Inflammatory macrophage treated with lipopolysaccharide for 4 hours (primary cell): ENCODE results near the gene DCBLD2.
"Not testable (repeated sequence)": the region's sequence is repeated elsewhere in the genome, so short reads cannot be mapped to it uniquely, and the experiment has no call there.

Source experiments
- DNase-seq: peaks from one replicate; pipeline ENCODE4 v3.0.0-alpha.2; 2020

The DCBLD2 gene

DNA sequence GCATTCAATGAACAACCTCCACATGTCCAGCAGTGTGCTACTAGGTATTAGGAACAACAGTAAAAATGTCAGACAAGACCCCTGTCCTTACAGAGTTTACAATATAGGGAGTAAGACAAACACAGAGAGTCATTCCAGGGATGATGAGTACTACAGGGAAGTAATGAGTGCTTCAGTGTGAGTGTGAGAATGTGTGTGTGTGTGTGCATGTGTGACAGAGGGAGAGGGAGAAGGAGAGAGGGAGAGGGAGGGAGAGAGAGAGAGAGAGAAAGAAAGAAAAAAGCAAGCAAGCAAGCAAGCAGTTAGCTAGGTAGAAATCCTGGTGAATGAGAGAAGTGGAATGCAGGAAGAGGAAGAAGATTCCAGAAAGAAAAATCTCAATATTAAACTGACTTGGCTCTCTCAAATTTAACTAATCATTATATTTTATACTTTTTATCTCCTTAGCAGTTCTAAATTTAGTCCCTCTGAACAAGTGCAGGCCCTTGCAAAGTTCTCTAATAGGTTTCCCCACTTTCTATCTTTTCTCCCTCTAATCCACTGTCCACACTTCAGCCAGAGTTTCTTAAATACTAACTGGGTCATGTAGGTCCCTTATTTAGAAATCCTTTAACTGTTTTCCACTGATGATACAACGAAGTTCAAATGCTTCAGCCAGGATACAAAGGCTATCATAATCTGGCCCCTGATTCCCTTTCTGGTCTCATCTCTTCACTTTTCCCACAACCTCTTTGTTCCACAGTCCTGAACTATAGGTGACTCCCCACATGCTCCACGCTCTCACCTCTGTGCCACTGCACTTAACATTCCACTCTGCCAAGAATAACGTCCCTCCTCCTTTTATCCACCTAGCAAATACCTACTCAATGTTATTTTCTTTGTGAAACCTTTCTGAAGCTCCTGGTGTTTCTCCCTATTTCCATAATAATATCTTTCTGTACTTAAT, 10.3 kb downstream of the DCBLD2 start:
- no peak for DNase-seq

- DNase-seq, result no peak
Observed at GRCh38 chr3:98890181-98890835, 11.2 kb downstream of the DCBLD2 start.

GRCh38 chr3:98887684-98888083, 13.8 kb downstream of the DCBLD2 start:
- DNase-seq, result no peak

DNA sequence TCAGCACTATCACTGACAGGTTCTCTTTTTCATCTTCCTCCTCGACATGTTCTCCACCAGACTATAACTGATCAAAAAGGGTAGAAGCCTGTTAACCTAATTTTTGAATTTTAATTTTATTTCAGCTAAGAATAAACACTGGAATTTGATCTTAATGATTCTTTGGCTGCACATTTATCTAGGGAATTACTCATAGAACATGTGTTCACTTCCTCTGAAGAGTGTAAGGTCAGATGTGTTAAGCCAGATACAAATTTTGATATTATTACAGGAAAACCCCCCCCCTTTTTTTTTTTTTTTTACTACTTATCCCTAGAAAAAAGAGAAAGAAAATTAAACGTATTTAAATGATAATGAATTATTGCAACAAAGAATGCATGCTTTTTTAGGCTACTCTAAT, 15.0 kb downstream of the DCBLD2 start:
- no peak for DNase-seq

- DNase-seq, result no peak
Observed at GRCh38 chr3:98885851-98886250, 15.6 kb downstream of the DCBLD2 start.

DNA sequence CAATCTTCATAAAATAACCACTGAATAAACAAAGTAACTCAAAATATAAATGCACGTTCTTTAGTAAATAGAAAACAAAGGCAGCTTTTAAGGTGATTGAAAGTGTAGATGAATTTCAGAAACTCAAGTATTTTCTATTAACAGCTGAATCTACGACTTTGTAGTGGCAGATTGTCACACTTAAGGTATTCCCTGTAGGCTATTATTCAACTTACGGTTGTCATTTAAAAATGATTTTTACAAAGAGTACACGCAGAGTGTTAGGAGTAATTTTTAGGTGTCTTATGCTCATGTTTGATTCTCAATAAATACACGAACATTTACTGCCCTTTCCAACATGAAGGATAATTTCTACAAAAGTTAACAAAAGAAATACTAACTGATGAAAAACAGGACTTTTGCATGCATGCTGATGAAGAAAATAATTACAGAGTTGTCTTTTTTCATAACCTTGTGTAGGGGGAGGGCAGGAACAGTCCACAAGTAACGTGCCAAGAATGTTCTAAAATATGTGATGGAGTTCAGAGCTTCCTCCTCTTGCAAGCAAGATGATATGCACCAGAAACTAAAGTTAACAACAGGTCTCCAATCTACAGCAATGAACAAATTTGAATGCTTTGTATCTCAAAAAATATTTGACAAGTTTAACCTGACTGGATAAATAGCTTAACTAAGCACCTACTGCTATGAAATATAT, 16.7 kb downstream of the DCBLD2 start:
- no peak for DNase-seq

DNA sequence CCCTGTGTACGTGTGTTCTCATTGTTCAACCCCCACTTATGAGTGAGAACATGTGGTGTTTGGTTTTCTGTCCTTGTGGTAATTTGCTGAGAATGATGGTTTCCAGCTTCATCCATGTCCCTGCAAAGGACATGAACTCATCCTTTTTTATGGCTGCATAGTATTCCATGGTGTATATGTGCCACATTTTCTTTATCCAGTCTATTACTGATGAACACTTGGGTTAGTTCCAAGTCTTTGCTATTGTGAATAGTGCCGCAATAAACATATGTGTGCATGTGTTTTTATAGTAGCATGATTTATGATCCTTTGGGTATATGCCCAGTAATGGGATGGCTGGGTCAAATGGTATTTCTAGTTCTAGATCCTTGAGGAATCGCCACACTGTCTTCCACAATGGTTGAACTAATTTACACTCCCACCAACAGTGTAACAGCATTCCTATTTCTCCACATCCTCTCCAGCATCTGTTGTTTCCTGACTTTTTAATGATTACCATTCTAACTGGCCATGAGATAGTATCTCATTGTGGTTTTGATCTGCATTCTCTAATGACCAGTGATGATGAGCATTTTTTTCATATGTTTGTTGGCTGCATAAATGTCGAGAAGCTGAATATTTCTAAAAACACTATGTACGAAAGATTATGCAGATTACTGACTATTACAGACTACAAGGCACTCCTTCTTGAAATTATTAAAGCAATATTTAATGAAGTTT, 18.7 kb downstream of the DCBLD2 start:
- DNase-seq, result not testable (repeated sequence)

DNA sequence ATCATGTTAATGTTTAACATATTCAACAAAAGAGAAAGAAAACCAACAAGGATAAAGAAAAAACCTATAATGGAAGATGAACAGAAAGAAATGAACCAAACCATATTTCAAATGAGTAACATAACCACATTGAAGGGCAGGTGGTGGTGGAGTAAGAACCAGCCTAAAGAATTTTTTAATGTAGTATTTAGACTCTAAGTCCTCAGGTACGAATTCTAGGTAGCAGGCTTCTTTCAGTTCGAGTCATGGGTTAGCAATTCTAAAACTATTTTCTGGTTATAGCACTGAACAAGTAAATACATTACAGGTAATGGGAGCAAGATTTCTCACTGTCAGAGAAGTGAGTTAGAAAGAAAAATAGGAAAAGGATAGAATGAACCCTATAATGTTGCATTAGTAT, 24.4 kb downstream of the DCBLD2 start:
- DNase-seq, result no peak

- DNase-seq, result no peak
Observed at GRCh38 chr3:98875535-98875934, 26.0 kb downstream of the DCBLD2 start.

DNA sequence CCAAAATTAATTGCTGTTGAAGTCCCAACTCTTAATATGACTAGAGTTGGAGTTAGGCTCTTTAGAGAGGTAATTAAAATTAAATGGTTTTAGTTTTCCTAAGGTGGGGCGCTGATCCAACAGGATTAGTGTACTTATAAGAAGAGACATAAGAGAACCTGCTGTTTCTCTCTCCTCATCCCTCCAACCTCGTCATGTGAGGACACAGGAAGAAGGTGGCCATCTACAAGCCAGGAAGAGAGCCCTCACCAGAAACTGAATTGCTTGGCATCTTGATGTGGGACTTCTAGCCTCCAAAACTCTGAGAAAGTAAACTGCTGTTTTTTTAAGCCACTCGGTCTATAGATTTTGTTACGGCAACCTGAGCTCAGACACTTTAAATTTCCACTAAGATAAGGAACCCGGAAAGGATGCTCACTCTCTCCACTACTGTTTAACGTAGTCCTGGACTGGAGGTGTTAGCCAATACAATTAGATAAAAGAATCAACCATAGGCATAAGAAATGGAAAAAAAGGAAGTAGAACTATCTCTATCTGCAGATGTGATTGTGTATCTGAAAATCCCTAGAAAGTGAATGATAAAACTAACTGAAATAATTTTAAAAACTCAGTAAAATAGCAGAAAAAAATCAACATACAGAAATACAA, 26.8 kb downstream of the DCBLD2 start:
- DNase-seq, result no peak

DNA sequence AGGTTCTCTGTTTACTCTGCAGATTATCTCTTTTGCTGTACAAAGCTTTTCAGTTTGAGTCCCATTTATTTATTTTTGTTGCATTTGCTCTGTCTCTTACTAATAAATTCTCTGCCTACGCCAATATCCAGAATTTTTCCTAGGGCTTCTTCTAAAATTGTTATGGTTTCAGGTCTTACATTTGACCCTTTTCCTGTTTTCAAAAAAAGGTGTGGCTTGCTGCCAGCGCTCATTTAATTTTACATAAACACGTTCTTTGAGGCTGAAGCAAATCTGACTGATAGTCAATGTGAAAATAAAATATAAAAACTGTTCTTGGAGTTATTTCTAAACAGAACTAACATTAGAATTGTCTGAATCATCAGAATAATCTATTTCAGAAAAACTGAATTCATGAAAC, 32.1 kb downstream of the DCBLD2 start:
- no peak for DNase-seq

GRCh38 chr3:98857971-98858370, 43.5 kb downstream of the DCBLD2 start:
- DNase-seq, result not testable (repeated sequence)

DNA sequence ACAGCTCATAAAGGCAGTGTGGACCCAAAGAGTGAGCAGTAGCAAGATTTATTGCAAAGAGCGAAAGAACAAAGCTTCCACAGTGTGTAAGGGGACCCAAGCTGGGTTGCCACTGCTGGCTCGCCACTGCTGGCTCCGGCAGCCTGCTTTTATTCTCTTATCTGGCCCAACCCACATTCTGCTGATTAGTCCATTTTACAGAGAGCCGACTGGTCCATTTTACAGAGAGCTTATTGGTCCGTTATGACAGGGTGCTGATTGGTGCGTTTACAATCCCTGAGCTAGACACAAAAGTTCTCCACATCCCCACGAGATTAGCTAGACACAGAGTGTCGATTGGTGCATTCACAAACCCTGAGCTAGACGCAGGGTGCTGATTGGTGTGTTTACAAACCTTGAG, 44.2 kb downstream of the DCBLD2 start:
- not testable (repeated sequence) for DNase-seq

DNA sequence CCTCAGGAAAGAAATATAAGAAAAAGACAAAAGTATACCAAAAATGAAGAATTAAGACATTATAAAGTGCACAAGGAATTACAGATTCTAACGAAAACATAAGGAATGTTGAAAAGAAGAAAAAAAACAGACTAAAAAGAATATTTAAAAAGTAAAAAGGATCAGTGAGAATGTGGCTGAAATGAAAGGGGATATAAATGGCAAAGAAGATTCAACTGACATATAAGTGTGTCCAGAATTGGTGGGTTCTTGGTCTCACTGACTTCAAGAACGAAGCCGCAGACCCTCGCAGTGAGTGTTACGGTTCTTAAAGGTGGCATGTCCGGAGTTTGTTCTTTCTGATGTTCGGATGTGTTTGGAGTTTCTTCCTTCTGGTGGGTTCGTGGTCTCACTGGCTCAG, 44.8 kb downstream of the DCBLD2 start:
- DNase-seq, result no peak

DNA sequence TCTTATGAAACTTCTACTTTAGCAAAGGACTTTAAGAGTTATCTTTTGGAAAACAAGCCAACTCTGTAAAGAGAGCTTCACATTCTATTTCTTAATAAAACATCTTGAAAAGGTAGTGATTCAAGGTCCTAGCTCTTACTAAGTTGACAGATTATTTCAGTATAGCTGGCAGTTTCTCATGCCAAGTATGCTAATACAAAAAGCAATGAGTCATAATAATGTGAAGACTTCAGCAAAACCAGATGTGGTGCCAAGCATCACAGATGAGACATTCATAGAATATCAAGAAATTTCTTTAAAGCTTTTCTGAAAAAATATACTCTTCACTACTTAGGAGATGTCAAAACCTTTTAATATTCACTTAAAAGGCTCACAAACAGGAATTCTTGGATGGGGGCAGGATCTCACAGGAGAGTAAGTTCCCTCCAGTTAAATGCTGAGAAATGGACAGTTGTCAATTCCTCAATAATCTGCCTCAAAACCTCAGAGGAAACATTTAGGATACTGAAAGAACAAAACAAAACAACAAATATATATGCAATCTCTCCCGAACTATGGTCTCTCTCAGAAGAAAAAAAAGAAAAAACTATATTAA, 45.6 kb downstream of the DCBLD2 start:
- no peak for DNase-seq

- no peak for DNase-seq
Observed at GRCh38 chr3:98848108-98848507, 53.4 kb downstream of the DCBLD2 start.

DNA sequence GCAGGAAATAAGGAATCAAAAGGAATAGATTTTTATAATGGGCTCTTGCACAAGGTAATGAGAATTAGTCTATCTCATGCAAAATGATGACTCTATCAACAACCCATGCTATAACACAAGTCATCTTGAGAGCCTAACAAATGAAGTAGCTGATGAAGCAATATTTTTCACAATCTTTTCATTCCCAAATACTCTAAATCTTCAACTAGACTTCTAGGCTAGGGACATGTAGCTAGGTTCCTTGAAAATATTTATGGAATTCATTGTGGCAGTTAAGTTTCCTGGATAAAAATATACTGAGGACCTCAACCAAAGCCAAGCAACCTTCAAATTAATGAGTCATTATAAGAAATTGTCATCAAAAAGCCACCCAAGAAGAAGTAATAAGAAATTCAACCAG, 55.4 kb downstream of the DCBLD2 start:
- DNase-seq, result no peak

- DNase-seq, result no peak
Observed at GRCh38 chr3:98843266-98843959, 58.1 kb downstream of the DCBLD2 start.

- DNase-seq, result no peak
Observed at GRCh38 chr3:98839846-98840245, 61.6 kb downstream of the DCBLD2 start.

GRCh38 chr3:98831060-98831459, 70.4 kb downstream of the DCBLD2 start:
- DNase-seq, result not testable (repeated sequence)

DNA sequence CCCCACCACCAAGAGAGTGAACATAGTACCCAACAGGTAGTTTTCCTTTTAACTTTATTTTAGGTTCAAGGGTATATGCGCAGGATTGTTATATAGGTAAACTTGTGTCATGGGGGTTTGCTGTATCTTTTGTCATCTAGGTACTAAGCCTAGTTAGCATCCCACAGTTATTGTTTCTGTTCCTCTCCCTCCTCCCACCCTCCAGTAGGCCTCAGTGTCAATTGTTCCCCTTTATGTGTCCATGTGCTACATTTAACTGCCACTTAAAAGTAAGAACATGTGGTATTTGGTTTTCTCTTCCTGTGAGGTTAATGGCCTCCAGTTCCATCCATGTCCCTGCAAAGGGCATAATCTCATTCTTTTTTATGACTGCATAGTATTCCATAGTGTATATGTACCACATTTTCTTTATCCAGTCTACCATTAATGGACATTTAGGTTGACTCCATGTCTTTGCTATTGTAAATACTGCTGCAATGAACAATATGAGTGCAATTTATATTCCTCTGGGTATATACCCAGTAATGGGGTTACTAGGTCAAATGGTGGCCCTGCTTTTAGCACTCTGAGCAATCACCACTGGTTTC, 72.2 kb downstream of the DCBLD2 start:
- no peak for DNase-seq
